HEK293 (cell line): ENCODE results near the gene WTAP.

Experiments used
- ATF2 ChIP-seq: fragments of 450-650 bp; formaldehyde crosslinking; IDR thresholded peaks from 2 replicates; pipeline ENCODE4 v1.5.1; 2016; ENCODE audit warnings: missing biosample characterization, missing genetic modification characterization, low read depth
- GLIS1 ChIP-seq: fragments of 450-650 bp; formaldehyde crosslinking; IDR thresholded peaks from 2 replicates; pipeline ENCODE4 v1.5.1; 2016; ENCODE audit warnings: missing biosample characterization, missing genetic modification characterization
- GLIS2 ChIP-seq: fragments of 450-650 bp; formaldehyde crosslinking; IDR thresholded peaks from 2 replicates; pipeline ENCODE4 v1.5.1; 2016; ENCODE audit warnings: missing biosample characterization, missing genetic modification characterization
- HOXC10 ChIP-seq: sonication (generic); formaldehyde crosslinking; IDR thresholded peaks from 2 replicates; pipeline ENCODE4 v1.8.1; 2023; ENCODE audit warnings: mild to moderate bottlenecking, missing genetic modification reagents
- IKZF3 ChIP-seq: fragments of 450-650 bp; IDR thresholded peaks from 2 replicates; pipeline ENCODE4 v1.5.0; 2018; ENCODE audit warnings: missing biosample characterization, mild to moderate bottlenecking, missing genetic modification characterization, moderate library complexity
- INSM2 ChIP-seq: fragments of 450-650 bp; formaldehyde crosslinking; IDR thresholded peaks from 2 replicates; pipeline ENCODE4 v1.5.1; 2016; ENCODE audit warnings: missing biosample characterization, missing genetic modification characterization
- KLF8 ChIP-seq: fragments of 450-650 bp; formaldehyde crosslinking; IDR thresholded peaks from 2 replicates; pipeline ENCODE4 v1.5.1; 2016; ENCODE audit warnings: missing biosample characterization, missing genetic modification characterization
- MZF1 ChIP-seq: fragments of 450-650 bp; formaldehyde crosslinking; IDR thresholded peaks from 2 replicates; pipeline ENCODE4 v1.5.1; 2017; ENCODE audit warnings: missing biosample characterization, missing genetic modification characterization, borderline replicate concordance
- REPIN1 ChIP-seq: fragments of 450-650 bp; formaldehyde crosslinking; IDR thresholded peaks from 2 replicates; pipeline ENCODE4 v1.5.1; 2017; ENCODE audit warnings: missing biosample characterization, missing genetic modification characterization, low read depth
- TCF7L2 ChIP-seq: IDR thresholded peaks from 2 replicates; pipeline ENCODE4 v1.6.1; 2011; ENCODE audit warnings: low read depth, mild to moderate bottlenecking, inconsistent platforms, low read length, moderate library complexity, borderline replicate concordance
- TRIM28 ChIP-seq: IDR thresholded peaks from 2 replicates; pipeline ENCODE4 v1.6.1; 2011; ENCODE audit warnings: low read length, control low read depth, borderline replicate concordance
- YY2 ChIP-seq: fragments of 450-650 bp; formaldehyde crosslinking; IDR thresholded peaks from 2 replicates; pipeline ENCODE4 v1.5.1; 2016; ENCODE audit warnings: missing biosample characterization, missing genetic modification characterization
- ZBTB1 ChIP-seq: fragments of 450-650 bp; formaldehyde crosslinking; IDR thresholded peaks from 2 replicates; pipeline ENCODE4 v1.5.1; 2016; ENCODE audit warnings: missing biosample characterization, missing genetic modification characterization
- ZBTB44 ChIP-seq: fragments of 450-650 bp; IDR thresholded peaks from 2 replicates; pipeline ENCODE4 v1.5.1; 2018; ENCODE audit warnings: missing biosample characterization, mild to moderate bottlenecking, missing genetic modification characterization
- ZBTB49 ChIP-seq: fragments of 450-650 bp; formaldehyde crosslinking; IDR thresholded peaks from 2 replicates; pipeline ENCODE4 v1.5.1; 2016; ENCODE audit warnings: missing biosample characterization, missing genetic modification characterization, low read depth
- ZBTB7A ChIP-seq: fragments of 450-650 bp; formaldehyde crosslinking; IDR thresholded peaks from 2 replicates; pipeline ENCODE4 v1.5.1; 2016; ENCODE audit warnings: low read depth, missing biosample characterization, missing genetic modification characterization
- ZBTB8A ChIP-seq: fragments of 450-650 bp; formaldehyde crosslinking; IDR thresholded peaks from 2 replicates; pipeline ENCODE4 v1.5.1; 2016; ENCODE audit warnings: missing biosample characterization, missing genetic modification characterization
- ZNF10 ChIP-seq: fragments of 450-650 bp; formaldehyde crosslinking; IDR thresholded peaks from 2 replicates; pipeline ENCODE4 v1.5.1; 2017; ENCODE audit warnings: missing biosample characterization, missing genetic modification characterization
- ZNF114 ChIP-seq: fragments of 450-650 bp; formaldehyde crosslinking; IDR thresholded peaks from 2 replicates; pipeline ENCODE4 v1.5.0; 2017; ENCODE audit warnings: missing biosample characterization, missing genetic modification characterization
- ZNF140 ChIP-seq: fragments of 450-650 bp; formaldehyde crosslinking; IDR thresholded peaks from 2 replicates; pipeline ENCODE4 v1.5.1; 2016; ENCODE audit warnings: missing biosample characterization, missing genetic modification characterization
- ZNF19 ChIP-seq: fragments of 450-650 bp; formaldehyde crosslinking; IDR thresholded peaks from 2 replicates; pipeline ENCODE4; 2016; ENCODE audit warnings: missing biosample characterization, missing genetic modification characterization, low read depth
- ZNF266 ChIP-seq: fragments of 450-650 bp; formaldehyde crosslinking; IDR thresholded peaks from 2 replicates; pipeline ENCODE4 v1.5.1; 2016; ENCODE audit warnings: missing biosample characterization, missing genetic modification characterization, low read depth
- ZNF274 ChIP-seq, 2 experiments: fragments of 200-500 bp in 1 of 2; fragments of 450-650 bp in 1 of 2; sonication (Bioruptor generic) in 1 of 2; formaldehyde crosslinking in 1 of 2; IDR thresholded peaks; 2 replicates each; pipeline versions ENCODE4 v1.5.1 to v1.6.1; 2014 to 2016; ENCODE audit warnings: borderline replicate concordance in 1 of 2, inconsistent platforms in 1 of 2, low read length in 1 of 2, missing biosample characterization in 1 of 2, missing genetic modification characterization in 1 of 2
- ZNF423 ChIP-seq: fragments of 450-650 bp; formaldehyde crosslinking; IDR thresholded peaks from 2 replicates; pipeline ENCODE4 v1.5.1; 2016; ENCODE audit warnings: missing biosample characterization, missing genetic modification characterization
- ZNF521 ChIP-seq: fragments of 450-650 bp; formaldehyde crosslinking; IDR thresholded peaks from 2 replicates; pipeline ENCODE4 v1.5.1; 2017; ENCODE audit warnings: missing biosample characterization, mild to moderate bottlenecking, missing genetic modification characterization
- ZNF530 ChIP-seq: fragments of 450-650 bp; formaldehyde crosslinking; IDR thresholded peaks from 2 replicates; pipeline ENCODE4 v1.5.1; 2016; ENCODE audit warnings: low read depth, missing biosample characterization, missing genetic modification characterization
- ZNF571 ChIP-seq: fragments of 450-650 bp; formaldehyde crosslinking; IDR thresholded peaks from 2 replicates; pipeline ENCODE4 v1.5.0; 2017; ENCODE audit warnings: missing biosample characterization, missing genetic modification characterization
- ZNF658 ChIP-seq: fragments of 450-650 bp; formaldehyde crosslinking; IDR thresholded peaks from 2 replicates; pipeline ENCODE4; 2016; ENCODE audit warnings: missing biosample characterization, missing genetic modification characterization
- ZNF701 ChIP-seq: fragments of 450-650 bp; formaldehyde crosslinking; IDR thresholded peaks from 2 replicates; pipeline ENCODE4 v1.5.1; 2016; ENCODE audit warnings: missing biosample characterization, missing genetic modification characterization
- ZNF707 ChIP-seq: fragments of 450-650 bp; formaldehyde crosslinking; IDR thresholded peaks from 2 replicates; pipeline ENCODE4 v1.5.1; 2016; ENCODE audit warnings: missing biosample characterization, missing genetic modification characterization
- ZNF747 ChIP-seq: fragments of 450-650 bp; formaldehyde crosslinking; IDR thresholded peaks from 2 replicates; pipeline ENCODE4 v1.5.1; 2016; ENCODE audit warnings: missing biosample characterization, missing genetic modification characterization
- ZNF768 ChIP-seq: fragments of 450-650 bp; formaldehyde crosslinking; IDR thresholded peaks from 2 replicates; pipeline ENCODE4 v1.5.1; 2018; ENCODE audit warnings: missing biosample characterization, mild to moderate bottlenecking, missing genetic modification characterization
- ZSCAN5A ChIP-seq: fragments of 450-650 bp; formaldehyde crosslinking; IDR thresholded peaks from 2 replicates; pipeline ENCODE4 v1.5.1; 2016; ENCODE audit warnings: missing biosample characterization, missing genetic modification characterization

Gene WTAP

GRCh38 chr6:159789377-159790148, 62.3 kb downstream of the WTAP start, which contains the start of gene TCP1 (continued):
- no peak; the same call in 1 of the 2 replicates for TF ChIP-seq MZF1
- TF ChIP-seq ZNF658, result no peak
- no peak for TF ChIP-seq ZNF140
- no peak for TF ChIP-seq ZNF274 (IDR thresholded peaks at IDR 0.05; ENCODE audit: low read length)
- no peak for TF ChIP-seq ZNF274 (tag by site-specific recombination; IDR thresholded peaks at IDR 0.05; ENCODE audit: borderline replicate concordance)
- TF ChIP-seq YY2, result no peak
- no peak for TF ChIP-seq TRIM28
- TF ChIP-seq KLF8, result peak; percentile 42
- TF ChIP-seq ZNF768 (tag by site-specific recombination), result no peak
- TF ChIP-seq ZBTB1 (tag by site-specific recombination), result no peak
- TF ChIP-seq ZBTB49 (tag by site-specific recombination), result no peak
- TF ChIP-seq GLIS1 (tag by site-specific recombination), result no peak
- no peak for TF ChIP-seq ZNF521
- TF ChIP-seq ZNF747 (tag by site-specific recombination), result no peak
- no peak for TF ChIP-seq ZNF19 (tag by site-specific recombination)
- no peak for TF ChIP-seq ZNF266 (tag by site-specific recombination)
- TF ChIP-seq ZSCAN5A (tag by site-specific recombination), result 0 out of 2 replicates have a peak, but pooled peaks have one; percentile 56
- TF ChIP-seq ATF2, result no peak
- TF ChIP-seq INSM2, result no peak; the same call in 1 of the 2 replicates
- no peak for TF ChIP-seq ZNF571 (tag by site-specific recombination)
- TF ChIP-seq ZNF707 (tag by site-specific recombination), result no peak
- TF ChIP-seq ZBTB7A (tag by site-specific recombination), result no peak
- no peak for TF ChIP-seq GLIS2 (tag by site-specific recombination)
- no peak for TF ChIP-seq ZNF701
- no peak for TF ChIP-seq ZNF10 (tag by site-specific recombination)
- peak; percentile 52; the same call in 1 of the 2 replicates for TF ChIP-seq REPIN1
- TF ChIP-seq ZBTB8A (tag by site-specific recombination), result no peak
- no peak for TF ChIP-seq HOXC10 (CRISPR knock-in tag)
- TF ChIP-seq TCF7L2, result no peak
- peak; percentile 52 for TF ChIP-seq IKZF3 (tag by site-specific recombination)
- no peak for TF ChIP-seq ZNF423 (tag by site-specific recombination)
- no peak for TF ChIP-seq ZNF530 (tag by site-specific recombination)
- no peak for TF ChIP-seq ZNF114 (tag by site-specific recombination)
- no peak for TF ChIP-seq ZBTB44 (tag by site-specific recombination)
